Neuronal stem cell (in vitro differentiated cells): ENCODE data around the gene SRRD.

Source experiments
- DNase-seq: peaks from one replicate; pipeline ENCODE4 v3.0.0-alpha.2; 2013; ENCODE audit warnings: low spot score
- H2AFZ ChIP-seq: one replicate; pipeline ENCODE4 v1.6.1; 2013; ENCODE audit warnings: mild to moderate bottlenecking, low read length, inconsistent platforms
- H2AK5ac ChIP-seq: 2 replicates; pipeline ENCODE4 v1.6.1; 2013; ENCODE audit warnings: low read depth, mild to moderate bottlenecking, inconsistent platforms, low read length, moderate library complexity, mixed read lengths
- H2BK120ac ChIP-seq: 2 replicates; pipeline ENCODE4 v1.6.1; 2013; ENCODE audit warnings: low read depth, mild to moderate bottlenecking, inconsistent platforms, low read length, moderate library complexity, mixed read lengths
- H2BK12ac ChIP-seq: one replicate; pipeline ENCODE4 v1.6.1; 2013; ENCODE audit warnings: low read length, inconsistent platforms
- H2BK15ac ChIP-seq: 2 replicates; pipeline ENCODE4 v1.6.1; 2013; ENCODE audit warnings: mild to moderate bottlenecking, low read length, inconsistent platforms, mixed read lengths
- H2BK5ac ChIP-seq: one replicate; pipeline ENCODE4 v1.6.1; 2013; ENCODE audit warnings: inconsistent platforms, mild to moderate bottlenecking, low read length, moderate library complexity
- H3K14ac ChIP-seq: one replicate; pipeline ENCODE4 v1.6.1; 2013; ENCODE audit warnings: low read length, inconsistent platforms
- H3K18ac ChIP-seq: 2 replicates; pipeline ENCODE4 v1.6.1; 2013; ENCODE audit warnings: low read length, inconsistent platforms
- H3K23ac ChIP-seq: 2 replicates; pipeline ENCODE4 v1.6.1; 2013; ENCODE audit warnings: low read depth, mild to moderate bottlenecking, mixed read lengths, low read length, inconsistent platforms; ENCODE audit not compliant: poor library complexity
- H3K27ac ChIP-seq: replicated peaks from 3 replicates; pipeline ENCODE4 v1.5.1; 2013; ENCODE audit warnings: low read length, inconsistent platforms
- H3K27me3 ChIP-seq, 3 experiments: 2 replicates each; pipeline ENCODE4 v1.6.1; 2013; ENCODE audit warnings: low read length in 3 of 3, mild to moderate bottlenecking in 2 of 3, inconsistent platforms in 1 of 3, low read depth in 1 of 3, mixed read lengths in 1 of 3, moderate library complexity in 1 of 3; ENCODE audit not compliant: control insufficient read depth in 3 of 3, insufficient read depth in 3 of 3
- H3K36me3 ChIP-seq, 2 donors: replicated peaks in 1 of 2; 2 replicates each; pipeline ENCODE4 v1.6.1; 2013; ENCODE audit warnings: low read length in 2 of 2; ENCODE audit not compliant: control insufficient read depth in 2 of 2, insufficient read depth in 2 of 2
- H3K4ac ChIP-seq: 2 replicates; pipeline ENCODE4 v1.6.1; 2013; ENCODE audit warnings: inconsistent platforms, mild to moderate bottlenecking, low read length, moderate library complexity
- H3K4me1 ChIP-seq, 2 donors: 1 replicate in 1 of 2; 2 replicates in 1 of 2; pipeline ENCODE4 v1.6.1; 2013; ENCODE audit warnings: low read length in 2 of 2, low read depth in 1 of 2; ENCODE audit not compliant: control insufficient read depth in 2 of 2, insufficient read depth in 1 of 2
- H3K4me2 ChIP-seq: one replicate; pipeline ENCODE4 v1.6.1; 2013; ENCODE audit warnings: mild to moderate bottlenecking, low read length, inconsistent platforms; ENCODE audit not compliant: insufficient read depth, poor library complexity, severe bottlenecking
- H3K4me3 ChIP-seq, 2 donors: 2 replicates each; pipeline ENCODE4 v1.5.1; 2013; ENCODE audit warnings: low read length in 2 of 2, mild to moderate bottlenecking in 2 of 2, inconsistent platforms in 1 of 2, moderate library complexity in 1 of 2
- H3K79me1 ChIP-seq: one replicate; pipeline ENCODE4 v1.6.1; 2013; ENCODE audit warnings: low read depth, mild to moderate bottlenecking, inconsistent platforms, low read length, moderate library complexity
- H3K9ac ChIP-seq: one replicate; pipeline ENCODE4 v1.6.1; 2013; ENCODE audit warnings: mild to moderate bottlenecking, low read depth, low read length, inconsistent platforms; ENCODE audit not compliant: poor library complexity
- H3K9me3 ChIP-seq, 2 donors: replicated peaks in 1 of 2; 2 replicates each; pipeline versions ENCODE3 to v1.6.1; 2013; ENCODE audit warnings: low read length in 2 of 2, mild to moderate bottlenecking in 2 of 2, inconsistent platforms in 1 of 2, low read depth in 1 of 2, mixed read lengths in 1 of 2, moderate library complexity in 1 of 2; ENCODE audit not compliant: control insufficient read depth in 2 of 2, insufficient read depth in 1 of 2
- H4K8ac ChIP-seq: one replicate; pipeline ENCODE4 v1.6.1; 2013; ENCODE audit warnings: low read depth, mild to moderate bottlenecking, inconsistent platforms, low read length, moderate library complexity
- H4K91ac ChIP-seq: one replicate; pipeline ENCODE4 v1.6.1; 2013; ENCODE audit warnings: low read length, low read depth, mild to moderate bottlenecking, inconsistent platforms; ENCODE audit not compliant: poor library complexity
- whole genome bisulfite sequencing, 2 donors: extraction: QIAGEN DNeasy Blood & Tissue Kit; methylation state at CpG; one replicate each; pipeline ENCODE4 v1.1.7; 2013; ENCODE audit warnings: missing lambda C conversion rate in 2 of 2, mixed read lengths in 1 of 2; ENCODE audit not compliant: insufficient read length in 2 of 2, insufficient replicate concordance in 1 of 2; ENCODE audit errors: extremely low coverage in 2 of 2; 5-methylcytosine and 5-hydroxymethylcytosine counted together

SRRD gene

DNA sequence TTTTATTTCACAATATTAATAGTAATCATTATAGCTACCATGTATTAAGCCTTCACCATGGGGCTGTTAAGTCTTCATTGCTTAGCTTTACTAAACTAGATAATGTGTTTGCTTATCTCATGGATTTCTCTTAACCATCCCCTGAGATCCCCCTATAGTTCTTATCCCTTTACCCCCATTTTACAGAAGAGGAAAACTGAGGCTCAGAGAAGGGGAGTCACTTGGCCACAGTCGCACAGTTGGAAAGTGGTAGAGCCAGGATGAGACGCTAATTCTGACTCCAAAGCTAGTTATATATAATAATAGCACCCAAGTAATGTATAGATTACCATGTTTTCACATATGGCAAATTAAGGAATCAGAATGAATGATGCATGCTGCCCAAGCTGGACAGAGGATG is 38.3 kb downstream of the SRRD start:
- H3K18ac ChIP-seq: no peak overlapping the region
- H4K91ac ChIP-seq: no peak overlapping the region
- no peak overlapping the region for H2AK5ac ChIP-seq
- no peak overlapping the region for H3K4me3 ChIP-seq
- no peak overlapping the region for H2BK120ac ChIP-seq
- no CpG with 5 or more reads among the region's 2 CpGs for WGBS, 2 donors
- no peaks in the 10 kb centered on the region for H3K9me3 ChIP-seq
- H3K4me1 ChIP-seq: no peaks in the 10 kb centered on the region
- H2BK12ac ChIP-seq: no peak overlapping the region
- no peak overlapping the region for H3K9ac ChIP-seq
- H3K36me3 ChIP-seq: peaks cover 0 to 47% of the 10 kb centered on the region in 2 donors
- H2BK15ac ChIP-seq: no peak overlapping the region
- no peak overlapping the region for H3K27ac ChIP-seq
- H2BK5ac ChIP-seq: no peak overlapping the region
- H3K4me2 ChIP-seq: no peak overlapping the region
- H3K79me1 ChIP-seq: peaks cover 2% of the 10 kb centered on the region
- no peak overlapping the region for H3K14ac ChIP-seq
- DNase-seq: no peak
- no peak overlapping the region for H3K4ac ChIP-seq
- no peaks in the 10 kb centered on the region for H3K27me3 ChIP-seq
- H4K8ac ChIP-seq: no peak overlapping the region
- no peak overlapping the region for H2AFZ ChIP-seq
- no peak overlapping the region for H3K23ac ChIP-seq

DNA sequence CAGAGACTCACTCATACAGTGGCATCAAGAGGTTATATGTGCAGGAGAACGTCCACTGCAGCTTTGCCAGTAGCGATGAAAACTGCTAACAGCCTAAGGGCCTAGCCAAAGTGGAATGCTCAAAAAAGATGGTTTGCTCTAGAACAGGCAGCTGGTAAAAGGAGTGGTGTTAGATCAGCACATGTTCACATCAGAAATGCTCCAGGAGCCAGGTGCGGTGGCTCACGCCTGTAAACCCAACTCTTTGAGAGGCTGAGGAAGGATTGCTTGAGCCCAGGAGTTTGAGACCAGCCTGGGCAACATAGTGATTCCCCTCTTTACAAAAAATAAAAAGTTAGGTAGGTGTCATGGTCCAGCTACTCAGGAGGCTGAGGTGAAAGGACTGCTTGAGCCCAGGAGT is 38.9 kb downstream of the SRRD start:
- H3K27ac ChIP-seq: no peak overlapping the region
- peaks cover 2% of the 10 kb centered on the region for H3K79me1 ChIP-seq
- H3K18ac ChIP-seq: no peak overlapping the region
- H3K9me3 ChIP-seq: no peaks in the 10 kb centered on the region
- no peak overlapping the region for H4K91ac ChIP-seq
- H2AFZ ChIP-seq: no peak overlapping the region
- no CpG with 5 or more reads among the region's 4 CpGs for WGBS, 2 donors
- H3K36me3 ChIP-seq: peaks cover 0 to 53% of the 10 kb centered on the region in 2 donors
- DNase-seq: no peak
- no peak overlapping the region for H2BK15ac ChIP-seq
- H2BK120ac ChIP-seq: no peak overlapping the region
- H3K27me3 ChIP-seq: no peaks in the 10 kb centered on the region
- no peak overlapping the region for H3K23ac ChIP-seq
- H3K9ac ChIP-seq: no peak overlapping the region
- H3K14ac ChIP-seq: no peak overlapping the region
- H3K4ac ChIP-seq: no peak overlapping the region
- no peak overlapping the region for H3K4me2 ChIP-seq
- no peaks in the 10 kb centered on the region for H3K4me1 ChIP-seq
- H3K4me3 ChIP-seq: no peak overlapping the region
- H2AK5ac ChIP-seq: no peak overlapping the region
- no peak overlapping the region for H4K8ac ChIP-seq
- no peak overlapping the region for H2BK12ac ChIP-seq
- no peak overlapping the region for H2BK5ac ChIP-seq

DNA sequence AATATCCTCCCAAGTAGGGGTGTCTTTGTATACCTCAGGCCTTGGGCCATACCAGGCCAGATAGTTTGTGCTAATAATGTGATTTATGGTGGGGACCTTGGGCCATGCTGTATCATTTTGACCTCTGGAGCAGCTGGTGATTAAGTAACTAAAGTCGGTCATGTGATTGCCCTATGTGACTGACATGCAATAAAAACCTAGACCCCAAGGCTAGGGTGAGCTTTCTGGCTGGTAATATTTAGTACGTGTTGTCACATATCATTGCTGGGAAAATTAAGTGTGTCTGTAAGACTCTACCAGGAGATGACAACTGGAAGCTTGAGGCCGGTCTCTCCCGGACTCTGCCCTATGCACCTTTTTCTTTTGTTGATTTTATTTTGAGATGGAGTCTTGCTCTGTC is 41.2 kb downstream of the SRRD start:
- Histone ChIP-seq H2BK5ac (no peak overlapping the region), H3K4me3 (no peak overlapping the region), H2AK5ac (no peak overlapping the region), H3K4me2 (no peak overlapping the region), H3K18ac (no peak overlapping the region), H3K36me3 (peaks cover 1 to 73% of the 10 kb centered on the region in 2 donors), H3K27ac (no peak overlapping the region), H3K27me3 (no peaks in the 10 kb centered on the region), H4K91ac (no peak overlapping the region), H2BK120ac (no peak overlapping the region), H2AFZ (no peak overlapping the region), H3K9ac (no peak overlapping the region), H4K8ac (no peak overlapping the region), H3K79me1 (no peaks in the 10 kb centered on the region), H2BK12ac (no peak overlapping the region), H3K4ac (no peak overlapping the region), H3K14ac (no peak overlapping the region), H2BK15ac (no peak overlapping the region), H3K9me3 (no peaks in the 10 kb centered on the region), H3K23ac (no peak overlapping the region), H3K4me1 (no peaks in the 10 kb centered on the region)
- WGBS, 2 donors: no CpG with 5 or more reads among the region's 4 CpGs
- no peak for DNase-seq

DNA sequence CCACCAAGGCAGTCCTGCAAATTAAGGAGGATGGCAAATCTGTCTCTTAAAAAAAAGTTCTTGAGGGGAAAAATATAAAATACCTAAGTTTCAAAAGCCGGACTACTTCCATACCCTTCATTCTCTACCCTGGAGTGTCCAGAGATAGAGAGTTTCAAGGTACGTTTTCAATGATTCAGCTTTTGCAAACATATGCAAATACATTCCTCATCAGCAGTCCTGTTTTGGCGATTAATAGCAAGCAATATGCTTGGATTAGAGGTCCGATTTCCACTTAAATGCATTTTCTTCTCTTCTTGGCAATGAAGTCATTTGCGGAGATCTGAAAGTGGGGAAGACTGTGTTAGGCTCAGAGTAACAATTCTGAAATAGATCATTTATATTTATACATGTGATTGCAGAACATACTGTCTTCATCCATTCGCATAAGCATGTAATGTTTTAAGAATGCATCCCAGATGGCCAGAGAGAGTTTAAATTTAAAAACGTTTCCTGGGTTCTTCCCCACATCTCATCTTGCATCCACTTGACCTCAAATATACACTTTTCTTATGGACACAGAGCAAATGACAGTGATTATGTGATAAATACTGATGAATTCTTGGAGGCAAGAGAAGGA is 42.4 kb downstream of the SRRD start:
- Histone ChIP-seq H3K4me2 (no peak overlapping the region), H3K14ac (no peak overlapping the region), H4K8ac (no peak overlapping the region), H2BK12ac (no peak overlapping the region), H2BK120ac (no peak overlapping the region), H3K23ac (no peak overlapping the region), H4K91ac (no peak overlapping the region), H3K4me1 (no peaks in the 10 kb centered on the region), H3K36me3 (peaks cover 3 to 83% of the 10 kb centered on the region in 2 donors), H3K4ac (no peak overlapping the region), H3K9ac (no peak overlapping the region), H3K27ac (no peak overlapping the region), H3K9me3 (no peaks in the 10 kb centered on the region), H2AFZ (no peak overlapping the region), H3K18ac (no peak overlapping the region), H3K79me1 (no peaks in the 10 kb centered on the region), H2BK15ac (no peak overlapping the region), H3K4me3 (no peak overlapping the region), H3K27me3 (no peaks in the 10 kb centered on the region), H2BK5ac (no peak overlapping the region), H2AK5ac (no peak overlapping the region)
- no CpG with 5 or more reads among the region's 7 CpGs for WGBS, 2 donors
- no peak for DNase-seq
